Stomach (tissue), 9 donors: ENCODE results near the gene MAVS. TPM values are rescaled to one million over a fixed set of nuclear protein-coding genes. Genes with fewer than 3 reads are reported as not detected.

Source experiments
- DNase-seq, 2 donors: peaks; one replicate each; pipeline versions ENCODE4 v3.0.0 to v3.0.0-alpha.2; 2013 to 2019
- H3K27ac ChIP-seq, 5 donors: fragments of 200-600 bp in 4 of 5; sonication (generic) in 4 of 5; one replicate each; pipeline ENCODE4 v1.5.1; 2013 to 2019; ENCODE audit warnings: mild to moderate bottlenecking in 1 of 5, moderate library complexity in 1 of 5
- H3K27me3 ChIP-seq, 3 donors: fragments of 200-600 bp; sonication (generic); one replicate each; pipeline ENCODE4 v1.5.1; 2017 to 2019; ENCODE audit warnings: mixed run types in 1 of 3
- H3K36me3 ChIP-seq, 4 donors: fragments of 200-600 bp; sonication (generic); 1 replicate in 3 of 4; 2 replicates in 1 of 4; pipeline ENCODE4 v1.5.1; 2016 to 2019
- H3K4me1 ChIP-seq, 4 donors: fragments of 200-600 bp; sonication (generic); one replicate each; pipeline ENCODE4 v1.5.1; 2016 to 2019
- H3K4me3 ChIP-seq, 4 donors: fragments of 200-600 bp; sonication (generic) in 3 of 4; one replicate each; pipeline ENCODE4 v1.5.1; 2016 to 2019; ENCODE audit warnings: mild to moderate bottlenecking in 1 of 4
- H3K9me3 ChIP-seq, 4 donors: fragments of 200-600 bp; sonication (generic); one replicate each; pipeline ENCODE4 v1.5.1; 2016 to 2019
- EP300 ChIP-seq: sonication (generic); formaldehyde crosslinking; IDR thresholded peaks from one replicate; pipeline ENCODE4 v1.6.1; 2017; ENCODE audit warnings: antibody characterized with exemption
- POLR2A ChIP-seq, 4 donors: fragments of 450-650 bp; IDR thresholded peaks; one replicate each; pipeline ENCODE4 v1.6.1; 2016; ENCODE audit warnings: antibody characterized with exemption in 4 of 4, control low read depth in 2 of 4, mild to moderate bottlenecking in 1 of 4, moderate library complexity in 1 of 4
- POLR2AphosphoS5 ChIP-seq, 3 donors: sonication (generic); formaldehyde crosslinking; IDR thresholded peaks; one replicate each; pipeline ENCODE4 v1.6.1; 2016; ENCODE audit warnings: antibody characterized with exemption in 3 of 3
- WGBS, 5 donors: extraction: QIAGEN DNeasy Blood & Tissue Kit in 3 of 5; methylation state at CpG; one replicate each; pipeline versions ENCODE4 v1.1.5 to v1.1.7; 2013 to 2018; 5-methylcytosine and 5-hydroxymethylcytosine counted together
- intact Hi-C: fragments of 100-400 bp; cut with DNase I; formaldehyde crosslinking; loops from one replicate; pipeline ENCODE4 v1.15.1; 2023; ENCODE audit warnings: low total_unique reads
- polyA plus RNA-seq, 3 donors: library from polyadenylated mRNA; stranded (reverse); fragments of 200-250 nt; gene quantifications; one replicate each; pipeline ENCODE4 v1.2.3, GENCODE V29; 2013
- total RNA-seq, 5 donors: library from RNA; depleted of rRNA; stranded (reverse); fragments of >200 nt; gene quantifications; one replicate each; pipeline versions ENCODE4 v1.1.0 to v1.2.3, GENCODE V29; 2014 to 2016
- TF ChIP-seq, protein P1 (sequence below), 7 experiments: fragments of 450-650 bp in 4 of 7; fragments of 200-600 bp in 3 of 7; sonication (generic) in 3 of 7; IDR thresholded peaks; one replicate each; pipeline ENCODE4 v1.5.1; 2016 to 2019; ENCODE audit warnings: antibody characterized with exemption in 7 of 7, control low read depth in 2 of 7, mild to moderate bottlenecking in 1 of 7
- donor health status: healthy with polysubstance abuse.
- donor health status: Bipolar disorder and iron deficiency.
- donor health status: healthy.

MAVS gene
- total and polyA plus RNA-seq, 8 donors: 6.3 to 50.4 (median 30.8) TPM

- Histone ChIP-seq H3K4me1 (peaks cover 10 to 45% (median 40%) of the 10 kb centered on the region in 4 donors), H3K4me3 (peak overlapping the region; percentile 78 to 94 (median 90)), H3K27ac (peak overlapping the region; percentile 94 to 95 (median 94)), H3K9me3 (no peaks in the 10 kb centered on the region), H3K27me3 (no peaks in the 10 kb centered on the region), H3K36me3 (no peaks in the 10 kb centered on the region)
- TF ChIP-seq EP300 (no peak), POLR2A (IDR thresholded peaks at IDR 0.05) (peak in 1 of 4 donors; percentile 41)
- intact Hi-C loops: no loop called here
- WGBS, 5 donors: 0 to 1% (median 1%) methylated on average over 11 to 22 of the region's 22 CpGs
- DNase-seq: no peak
Measured at GRCh38 chr20:3846378-3846739, 275 bp upstream of the MAVS start.

DNA sequence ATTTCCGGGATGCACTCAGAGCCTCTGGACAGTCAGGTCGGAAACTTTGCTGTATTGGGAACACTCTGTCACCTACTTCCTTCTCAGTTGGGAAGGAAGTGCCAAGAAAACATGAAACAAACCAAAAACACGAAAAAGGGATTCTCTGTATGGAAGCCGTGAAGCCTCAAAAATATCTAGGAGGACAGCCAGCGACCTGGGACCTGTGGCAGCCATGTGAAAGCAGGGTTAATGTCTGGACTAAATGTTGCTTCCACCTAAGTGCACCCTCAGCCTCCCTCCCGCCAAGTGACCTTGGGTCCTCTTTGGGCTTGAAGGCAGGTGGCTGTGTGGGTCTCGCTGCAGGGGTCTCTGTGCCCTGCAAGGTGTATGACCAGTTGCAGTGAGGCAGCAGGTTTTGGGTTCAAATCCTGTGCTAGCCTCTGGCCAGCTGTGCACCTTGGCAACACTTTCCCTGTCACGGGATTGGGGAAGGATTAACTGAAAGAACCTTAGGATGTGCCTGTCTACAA, 851 bp downstream of the MAVS start:
- peak overlapping the region; percentile 94 to 95 (median 94) for H3K27ac ChIP-seq
- TF ChIP-seq EP300 (no peak), POLR2A (IDR thresholded peaks at IDR 0.05) (no peak), POLR2AphosphoS5 (IDR thresholded peaks at IDR 0.05) (no peak)
- TF ChIP-seq, protein P1, sequence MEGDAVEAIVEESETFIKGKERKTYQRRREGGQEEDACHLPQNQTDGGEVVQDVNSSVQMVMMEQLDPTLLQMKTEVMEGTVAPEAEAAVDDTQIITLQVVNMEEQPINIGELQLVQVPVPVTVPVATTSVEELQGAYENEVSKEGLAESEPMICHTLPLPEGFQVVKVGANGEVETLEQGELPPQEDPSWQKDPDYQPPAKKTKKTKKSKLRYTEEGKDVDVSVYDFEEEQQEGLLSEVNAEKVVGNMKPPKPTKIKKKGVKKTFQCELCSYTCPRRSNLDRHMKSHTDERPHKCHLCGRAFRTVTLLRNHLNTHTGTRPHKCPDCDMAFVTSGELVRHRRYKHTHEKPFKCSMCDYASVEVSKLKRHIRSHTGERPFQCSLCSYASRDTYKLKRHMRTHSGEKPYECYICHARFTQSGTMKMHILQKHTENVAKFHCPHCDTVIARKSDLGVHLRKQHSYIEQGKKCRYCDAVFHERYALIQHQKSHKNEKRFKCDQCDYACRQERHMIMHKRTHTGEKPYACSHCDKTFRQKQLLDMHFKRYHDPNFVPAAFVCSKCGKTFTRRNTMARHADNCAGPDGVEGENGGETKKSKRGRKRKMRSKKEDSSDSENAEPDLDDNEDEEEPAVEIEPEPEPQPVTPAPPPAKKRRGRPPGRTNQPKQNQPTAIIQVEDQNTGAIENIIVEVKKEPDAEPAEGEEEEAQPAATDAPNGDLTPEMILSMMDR (IDR thresholded peaks at IDR 0.05): no peak
- intact Hi-C loops: no loop called here
- peaks cover 10 to 45% (median 37%) of the 10 kb centered on the region in 4 donors for H3K4me1 ChIP-seq
- 16 to 19% (median 17%) methylated on average over 7 to 8 of the region's 8 CpGs for WGBS, 5 donors
- peak overlapping the region; percentile 78 to 94 (median 90) for H3K4me3 ChIP-seq
- DNase-seq: no peak
- H3K27me3 ChIP-seq: no peaks in the 10 kb centered on the region
- H3K36me3 ChIP-seq: peaks cover 0 to 3% (median 0%) of the 10 kb centered on the region in 4 donors
- H3K9me3 ChIP-seq: no peaks in the 10 kb centered on the region

DNA sequence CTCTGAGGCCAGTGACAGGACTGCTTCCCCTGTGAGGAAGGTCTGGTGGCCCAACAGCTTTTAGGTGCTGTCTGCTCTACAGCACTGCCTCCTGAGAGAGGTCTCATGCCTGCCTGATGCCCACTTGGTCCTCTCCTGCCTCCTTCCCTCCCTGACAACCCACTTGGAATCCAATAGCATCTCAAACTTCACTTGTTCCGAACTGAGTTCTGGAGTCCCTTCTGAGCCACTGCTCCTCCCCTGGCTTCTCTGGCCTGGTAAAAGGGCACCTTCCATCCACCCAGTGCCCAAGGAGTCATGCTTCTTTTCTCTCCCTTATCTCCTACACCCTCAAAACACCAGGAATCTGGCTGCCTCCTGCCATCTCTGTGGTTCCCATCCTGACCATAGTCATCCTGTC, 1.9 kb downstream of the MAVS start:
- 81 to 100% (median 88%) methylated on average over 1 of the region's 1 CpG for WGBS, 5 donors
- no peaks in the 10 kb centered on the region for H3K9me3 ChIP-seq
- intact Hi-C loops: no loop called here
- H3K27ac ChIP-seq: peak overlapping the region in 1 of 5 donors; percentile 31
- no peaks in the 10 kb centered on the region for H3K27me3 ChIP-seq
- H3K4me3 ChIP-seq: peak overlapping the region in 1 of 4 donors; percentile 93
- peaks cover 0 to 3% (median 0%) of the 10 kb centered on the region in 4 donors for H3K36me3 ChIP-seq
- TF ChIP-seq, protein P1 (IDR thresholded peaks at IDR 0.05): no peak
- no peak for TF ChIP-seq EP300
- no peak for TF ChIP-seq POLR2AphosphoS5 (IDR thresholded peaks at IDR 0.05)
- no peak for TF ChIP-seq POLR2A (IDR thresholded peaks at IDR 0.05)
- H3K4me1 ChIP-seq: peaks cover 10 to 37% (median 30%) of the 10 kb centered on the region in 4 donors
- DNase-seq: no peak

DNA sequence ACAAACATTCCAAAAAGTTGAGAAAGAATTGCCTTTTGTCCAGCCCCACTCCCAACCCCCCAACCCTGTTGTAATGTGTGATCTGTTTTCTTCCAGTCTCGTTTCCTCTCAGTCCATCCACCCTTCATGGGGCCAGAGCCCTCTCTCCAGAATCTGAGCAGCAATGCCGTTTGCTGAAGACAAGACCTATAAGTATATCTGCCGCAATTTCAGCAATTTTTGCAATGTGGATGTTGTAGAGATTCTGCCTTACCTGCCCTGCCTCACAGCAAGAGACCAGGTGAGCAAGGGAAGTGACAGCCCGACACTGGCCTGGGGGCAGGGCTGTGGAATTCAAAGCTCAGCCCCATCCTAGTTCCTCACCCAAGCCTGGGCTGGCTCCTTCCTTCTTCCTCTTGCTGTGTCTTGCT, 7.8 kb downstream of the MAVS start:
- DNase-seq: no peak
- Histone ChIP-seq H3K9me3 (no peaks in the 10 kb centered on the region), H3K4me3 (no peak overlapping the region), H3K27ac (no peak overlapping the region), H3K36me3 (peaks cover 34 to 54% (median 51%) of the 10 kb centered on the region in 4 donors), H3K27me3 (no peaks in the 10 kb centered on the region), H3K4me1 (peaks cover 0 to 18% (median 9%) of the 10 kb centered on the region in 4 donors)
- 63 to 83% (median 75%) methylated on average over 4 of the region's 4 CpGs for WGBS, 5 donors
- intact Hi-C loops: loop anchor here (5.0 to 10.0 kb wide), 2 partner anchors 72 to 100 kb away; partner anchors contain the start of gene SPEF1
- TF ChIP-seq POLR2AphosphoS5 (IDR thresholded peaks at IDR 0.05) (no peak), POLR2A (IDR thresholded peaks at IDR 0.05) (no peak), EP300 (no peak)
- TF ChIP-seq, protein P1 (IDR thresholded peaks at IDR 0.05): no peak

DNA sequence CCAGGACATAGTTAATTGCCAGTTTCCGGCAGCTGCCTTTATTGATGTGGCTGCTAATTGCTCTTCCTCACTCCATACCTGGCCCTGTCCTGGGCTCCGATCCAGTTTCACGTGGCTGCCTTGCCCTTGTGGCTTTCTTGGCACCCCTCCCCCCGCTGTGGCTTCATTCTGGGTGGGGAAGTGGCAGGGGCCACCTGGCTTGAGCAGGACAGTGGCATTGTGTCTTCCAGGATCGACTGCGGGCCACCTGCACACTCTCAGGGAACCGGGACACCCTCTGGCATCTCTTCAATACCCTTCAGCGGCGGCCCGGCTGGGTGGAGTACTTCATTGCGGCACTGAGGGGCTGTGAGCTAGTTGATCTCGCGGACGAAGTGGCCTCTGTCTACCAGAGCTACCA, 10.8 kb downstream of the MAVS start:
- Histone ChIP-seq H3K4me3 (no peak overlapping the region), H3K27me3 (no peaks in the 10 kb centered on the region), H3K4me1 (peaks cover 0 to 18% (median 7%) of the 10 kb centered on the region in 4 donors), H3K27ac (no peak overlapping the region), H3K9me3 (no peaks in the 10 kb centered on the region), H3K36me3 (peaks cover 56 to 81% (median 80%) of the 10 kb centered on the region in 4 donors)
- DNase-seq: no peak
- TF ChIP-seq, protein P1 (IDR thresholded peaks at IDR 0.05): no peak
- no peak for TF ChIP-seq POLR2AphosphoS5 (IDR thresholded peaks at IDR 0.05)
- no peak for TF ChIP-seq EP300
- TF ChIP-seq POLR2A (IDR thresholded peaks at IDR 0.05): no peak
- WGBS, 5 donors: 72 to 82% (median 79%) methylated on average over 11 to 14 of the region's 14 CpGs
- intact Hi-C loops: loop anchor here (10.0 kb wide), 1 partner anchor 103 kb away; no protein-coding TSS in a partner anchor
